Mucosa of descending colon (tissue), 3 donors: ENCODE measurements around the gene MEIKIN. TPM values are rescaled to one million over a fixed set of nuclear protein-coding genes. Genes with fewer than 3 reads are reported as not detected.

Source experiments
- ATAC-seq: fragments of 200-7000 bp; cut with Tn5 transposase; one replicate; pipeline ENCODE4 v1.9.1; 2020; ENCODE audit warnings: mild to moderate bottlenecking, moderate library complexity
- DNase-seq, 3 donors: peaks; one replicate each; pipeline ENCODE4 v3.0.0-alpha.2; 2020
- H3K36me3 ChIP-seq: fragments of 200-600 bp; one replicate; pipeline ENCODE4 v1.8.0; 2021; ENCODE audit warnings: low read depth, mild to moderate bottlenecking
- H3K4me1 ChIP-seq: fragments of 200-600 bp; one replicate; pipeline ENCODE4 v1.8.0; 2021; ENCODE audit warnings: low read depth, mild to moderate bottlenecking
- H3K4me3 ChIP-seq: fragments of 200-600 bp; one replicate; pipeline ENCODE4 v1.8.0; 2021; ENCODE audit warnings: mild to moderate bottlenecking
- H3K9me3 ChIP-seq: fragments of 200-600 bp; one replicate; pipeline ENCODE4 v1.8.0; 2021; ENCODE audit warnings: mild to moderate bottlenecking
- intact Hi-C, 2 donors: fragments of 100-400 bp; cut with DNase I in 1 of 2; cut with micrococcal nuclease in 1 of 2; formaldehyde crosslinking; loops; one replicate each; pipeline versions ENCODE4 v1.11.0 to v1.11.1; 2022; cut with DNase I, micrococcal nuclease
- total RNA-seq, 3 donors: library from RNA; stranded (reverse); fragmentation: NEBNext Ultra II Directional in 2 of 3; extraction: Animal tissue kit (Norgen Biotek cat#: 25700) in 2 of 3; gene quantifications; one replicate each; pipeline versions ENCODE4 v1.2.1 to v1.2.4, GENCODE V29; 2021 to 2023
- TF ChIP-seq, protein P1 (sequence below): fragments of 200-600 bp; IDR thresholded peaks from one replicate; pipeline ENCODE4 v1.8.0; 2022; ENCODE audit warnings: antibody characterized with exemption, mild to moderate bottlenecking
- donor health status: DM: no; HTN: no; CAD: no; lungs with moderate emphysema.
- donor health status: DM: no; HTN: no; CAD: no.
- donor health status: DM: no; HTN: yes; CAD: no.

The MEIKIN gene
- total RNA-seq, 3 donors from 2014 or later, result not detected

DNA sequence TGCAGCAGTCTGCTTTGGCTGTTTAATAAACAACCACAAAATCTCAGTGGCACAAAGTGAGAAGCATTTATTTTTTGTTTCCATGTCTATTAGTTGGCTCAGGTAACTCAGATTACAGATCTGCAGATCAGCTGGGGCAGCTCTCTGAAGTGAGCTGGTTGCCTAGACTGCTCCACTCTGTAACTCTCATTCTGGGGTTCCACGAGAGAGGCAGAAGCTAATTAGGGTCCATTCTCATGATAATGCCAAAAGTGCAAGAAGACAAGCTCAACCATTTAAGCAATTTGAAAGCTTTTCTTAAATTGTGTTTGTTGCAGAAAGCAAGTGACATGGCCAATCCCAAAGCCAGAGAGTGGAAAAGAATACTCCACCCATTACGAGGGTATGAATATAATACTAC lies 13.2 kb downstream of the MEIKIN start:
- ATAC-seq (no peak), DNase-seq (no peak)
- Histone ChIP-seq H3K9me3 (peaks cover 10% of the 10 kb centered on the region), H3K36me3 (no peaks in the 10 kb centered on the region), H3K4me1 (no peaks in the 10 kb centered on the region), H3K4me3 (no peak overlapping the region)
- intact Hi-C loops, result no loop called here
- TF ChIP-seq, protein P1, sequence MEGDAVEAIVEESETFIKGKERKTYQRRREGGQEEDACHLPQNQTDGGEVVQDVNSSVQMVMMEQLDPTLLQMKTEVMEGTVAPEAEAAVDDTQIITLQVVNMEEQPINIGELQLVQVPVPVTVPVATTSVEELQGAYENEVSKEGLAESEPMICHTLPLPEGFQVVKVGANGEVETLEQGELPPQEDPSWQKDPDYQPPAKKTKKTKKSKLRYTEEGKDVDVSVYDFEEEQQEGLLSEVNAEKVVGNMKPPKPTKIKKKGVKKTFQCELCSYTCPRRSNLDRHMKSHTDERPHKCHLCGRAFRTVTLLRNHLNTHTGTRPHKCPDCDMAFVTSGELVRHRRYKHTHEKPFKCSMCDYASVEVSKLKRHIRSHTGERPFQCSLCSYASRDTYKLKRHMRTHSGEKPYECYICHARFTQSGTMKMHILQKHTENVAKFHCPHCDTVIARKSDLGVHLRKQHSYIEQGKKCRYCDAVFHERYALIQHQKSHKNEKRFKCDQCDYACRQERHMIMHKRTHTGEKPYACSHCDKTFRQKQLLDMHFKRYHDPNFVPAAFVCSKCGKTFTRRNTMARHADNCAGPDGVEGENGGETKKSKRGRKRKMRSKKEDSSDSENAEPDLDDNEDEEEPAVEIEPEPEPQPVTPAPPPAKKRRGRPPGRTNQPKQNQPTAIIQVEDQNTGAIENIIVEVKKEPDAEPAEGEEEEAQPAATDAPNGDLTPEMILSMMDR, result no peak

DNA sequence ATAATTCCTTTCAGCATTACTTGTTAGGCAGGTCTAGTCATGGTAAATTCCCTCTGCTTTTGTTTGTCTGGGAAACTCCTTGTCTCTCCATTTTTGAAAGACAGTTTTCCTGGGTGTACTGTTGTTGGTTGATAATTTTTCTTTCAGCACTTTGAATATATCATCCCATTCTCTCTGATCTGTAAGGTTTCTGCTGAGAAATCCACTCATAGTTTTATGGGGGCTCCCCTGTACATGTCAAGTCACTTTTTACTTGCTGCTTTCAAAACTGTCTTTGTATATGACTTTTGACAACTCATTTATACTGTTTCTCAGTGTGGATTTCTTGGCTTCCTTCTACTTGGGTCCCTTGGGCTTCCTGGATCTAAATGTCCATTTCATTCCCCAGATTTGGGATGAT lies 16.5 kb downstream of the MEIKIN start:
- TF ChIP-seq, protein P1, result no peak
- H3K36me3 ChIP-seq, result no peaks in the 10 kb centered on the region
- ATAC-seq (no peak), DNase-seq (no peak)
- no peak overlapping the region for H3K4me3 ChIP-seq
- intact Hi-C loops, result no loop called here
- H3K9me3 ChIP-seq, result peaks cover 13% of the 10 kb centered on the region
- no peaks in the 10 kb centered on the region for H3K4me1 ChIP-seq

DNA sequence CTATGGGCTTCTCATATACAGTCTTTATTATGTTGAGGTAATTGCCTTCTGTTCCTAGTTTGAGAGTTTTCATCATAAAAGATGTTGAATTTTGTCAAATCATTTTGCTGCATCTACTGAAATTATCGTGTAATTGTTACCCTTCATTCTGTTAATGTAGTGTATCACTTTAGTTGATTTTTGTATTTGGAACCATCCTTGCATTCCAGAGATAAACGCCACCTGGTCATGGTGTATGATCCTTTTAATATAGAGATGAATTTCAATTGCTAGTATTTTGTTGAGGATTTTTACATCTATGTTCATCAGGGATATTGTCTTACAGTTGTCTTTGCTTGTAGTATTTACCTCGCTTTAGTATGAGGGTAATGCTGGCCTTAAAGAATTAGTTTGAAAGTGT lies 19.3 kb downstream of the MEIKIN start:
- no peaks in the 10 kb centered on the region for H3K4me1 ChIP-seq
- TF ChIP-seq, protein P1, result no peak
- H3K4me3 ChIP-seq, result no peak overlapping the region
- peaks cover 13% of the 10 kb centered on the region for H3K9me3 ChIP-seq
- DNase-seq, result no peak
- intact Hi-C loops, result no loop called here
- no peak for ATAC-seq
- no peaks in the 10 kb centered on the region for H3K36me3 ChIP-seq

DNA sequence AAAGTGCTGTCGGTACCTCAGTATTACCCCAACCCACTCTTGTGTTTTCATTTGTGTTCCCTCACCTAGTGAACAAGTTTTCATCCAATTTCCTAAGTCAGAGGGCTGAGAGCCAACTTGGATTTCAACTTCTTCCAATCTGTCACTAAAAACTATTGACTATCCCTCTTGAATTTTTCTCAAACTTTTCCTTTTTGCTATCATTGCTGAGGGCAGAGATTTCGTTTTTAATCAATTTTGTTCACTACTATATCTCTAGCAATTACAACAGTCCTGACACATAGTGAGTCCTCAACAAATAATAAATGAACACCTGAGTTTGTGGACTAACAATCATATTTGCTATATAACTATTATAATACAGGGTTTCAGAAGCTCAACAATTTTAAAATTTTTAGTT lies 29.0 kb downstream of the MEIKIN start:
- DNase-seq, result no peak
- H3K9me3 ChIP-seq, result no peaks in the 10 kb centered on the region
- H3K4me3 ChIP-seq, result no peak overlapping the region
- ATAC-seq, result no peak
- TF ChIP-seq, protein P1, result no peak
- intact Hi-C loops, result no loop called here
- H3K4me1 ChIP-seq, result no peaks in the 10 kb centered on the region
- H3K36me3 ChIP-seq, result no peaks in the 10 kb centered on the region

DNA sequence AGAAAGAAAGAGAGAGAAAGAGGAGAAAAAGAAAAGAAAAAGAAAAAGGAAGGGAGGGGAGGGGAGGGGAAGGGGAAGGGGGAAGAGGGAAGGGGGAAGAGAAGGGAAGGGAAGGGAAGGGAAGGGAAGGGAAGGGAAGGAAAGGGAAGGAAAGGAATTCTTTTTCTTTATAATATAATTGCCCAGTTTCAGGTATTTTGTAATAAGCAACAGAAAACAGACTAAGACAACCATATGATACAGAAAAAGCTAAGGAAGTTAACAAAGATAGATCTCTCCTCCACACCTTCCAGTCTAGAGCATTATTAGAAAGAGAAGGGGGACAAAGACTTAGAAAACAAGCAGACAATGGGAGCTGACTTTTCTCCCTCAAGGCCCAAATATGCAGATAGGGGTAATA lies 31.0 kb downstream of the MEIKIN start:
- intact Hi-C loops, result no loop called here
- no peaks in the 10 kb centered on the region for H3K9me3 ChIP-seq
- DNase-seq (no peak), ATAC-seq (no peak)
- H3K4me3 ChIP-seq, result no peak overlapping the region
- TF ChIP-seq, protein P1, result no peak
- no peaks in the 10 kb centered on the region for H3K4me1 ChIP-seq
- no peaks in the 10 kb centered on the region for H3K36me3 ChIP-seq

DNA sequence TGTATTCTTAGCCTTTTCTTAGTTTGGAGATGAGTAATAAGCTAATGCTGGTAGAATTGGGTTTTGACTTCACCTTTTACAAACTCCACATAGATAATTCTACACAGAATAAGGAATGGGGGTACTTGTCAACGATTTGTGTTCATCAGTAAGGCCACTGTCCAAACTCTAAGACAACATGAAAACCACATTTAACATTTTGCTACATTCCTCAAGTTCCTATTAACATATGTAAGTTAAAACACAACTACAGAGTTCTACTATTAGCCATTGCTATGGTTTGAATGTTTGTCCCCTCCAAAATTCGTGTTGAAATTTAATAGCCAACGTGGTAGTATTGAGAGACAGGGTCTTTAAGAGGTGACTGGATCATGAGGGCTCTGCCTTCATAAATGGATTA lies 31.9 kb downstream of the MEIKIN start:
- DNase-seq (no peak), ATAC-seq (no peak)
- H3K9me3 ChIP-seq, result no peaks in the 10 kb centered on the region
- H3K36me3 ChIP-seq, result no peaks in the 10 kb centered on the region
- H3K4me3 ChIP-seq, result no peak overlapping the region
- no peaks in the 10 kb centered on the region for H3K4me1 ChIP-seq
- intact Hi-C loops, result no loop called here
- TF ChIP-seq, protein P1, result no peak
